NCI-H69 (cell line): ENCODE results near the gene SAPCD1.
"Not testable (repeated sequence)": the region's sequence is repeated elsewhere in the genome, so short reads cannot be mapped to it uniquely, and the experiment has no call there.

Experiments
- DNase-seq: peaks from one replicate; lab custom pipeline; 2025; lab: John Stamatoyannopoulos, UW

The SAPCD1 gene

GRCh38 chr6:31777667-31778050, 15.2 kb downstream of the SAPCD1 start:
- DNase-seq = no peak

DNA sequence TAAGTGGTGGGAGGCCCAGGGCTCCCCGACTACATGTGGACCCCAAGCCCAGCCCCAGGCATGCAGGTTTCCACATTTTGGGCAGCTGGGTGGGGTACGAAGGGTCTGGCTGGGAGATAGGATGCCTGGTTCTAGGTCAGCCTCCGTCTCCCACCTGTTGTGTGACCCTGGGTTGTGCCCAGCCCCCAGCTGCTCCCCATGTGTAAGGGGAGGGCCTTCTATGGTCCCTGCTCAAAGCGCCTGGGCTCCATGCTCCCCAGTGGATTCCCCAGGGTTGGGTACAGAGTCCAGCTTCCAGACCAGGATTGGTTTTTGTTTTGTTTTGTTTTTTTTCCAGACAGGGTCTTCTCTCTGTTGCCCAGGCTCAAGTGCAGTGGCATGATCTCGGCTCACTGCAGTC, 15.7 kb downstream of the SAPCD1 start:
- DNase-seq = no peak

DNA sequence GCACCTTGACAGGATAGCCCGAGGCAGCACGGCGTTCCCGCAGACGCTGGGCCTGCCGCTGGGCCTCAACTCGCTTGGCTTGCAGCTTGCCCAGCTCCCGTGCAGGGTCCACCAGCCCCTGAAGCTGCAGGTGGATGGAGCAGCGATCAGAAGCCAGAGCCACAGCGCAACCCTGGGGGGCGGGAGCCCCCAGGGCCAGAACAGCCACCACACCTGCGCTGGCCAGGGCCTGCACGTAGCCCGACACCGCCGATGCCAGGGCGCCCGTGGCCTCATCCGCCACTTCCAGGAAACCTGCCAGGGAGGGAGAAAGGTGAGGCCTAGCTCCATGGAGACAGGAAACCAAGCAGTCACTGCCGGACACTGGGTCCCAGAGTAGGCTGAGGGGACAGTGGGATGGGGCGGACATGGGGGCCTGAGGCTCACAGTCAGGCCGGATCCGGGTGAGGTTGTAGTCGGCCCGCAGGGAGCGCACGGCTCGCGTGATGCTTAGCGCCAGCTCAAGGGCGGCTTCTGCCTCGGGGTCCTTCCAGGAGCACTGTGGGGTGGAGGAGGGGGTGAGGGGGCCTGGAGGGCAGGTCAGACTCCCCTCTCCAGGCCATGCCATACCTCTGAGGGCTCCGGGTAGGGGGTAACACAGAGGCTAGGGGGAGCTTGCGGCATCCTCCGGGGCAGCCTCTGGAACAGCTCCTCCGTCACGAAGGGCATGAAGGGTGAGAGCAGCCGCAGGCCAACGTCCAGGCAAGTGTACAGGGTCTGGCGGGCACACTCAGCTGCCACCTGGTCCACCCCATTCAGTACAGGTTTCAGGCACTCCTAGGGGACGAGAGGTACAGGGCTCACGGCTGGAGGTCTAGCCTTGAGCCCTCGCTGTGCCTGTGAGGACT, 16.8 kb downstream of the SAPCD1 start:
- DNase-seq = no peak

- DNase-seq = no peak
Measured at GRCh38 chr6:31779908-31780307, 17.5 kb downstream of the SAPCD1 start.

GRCh38 chr6:31780507-31781243, 18.2 kb downstream of the SAPCD1 start:
- no peak for DNase-seq

GRCh38 chr6:31781244-31782125, 19.0 kb downstream of the SAPCD1 start:
- no peak for DNase-seq

GRCh38 chr6:31782126-31782855, 19.8 kb downstream of the SAPCD1 start:
- no peak for DNase-seq

DNA sequence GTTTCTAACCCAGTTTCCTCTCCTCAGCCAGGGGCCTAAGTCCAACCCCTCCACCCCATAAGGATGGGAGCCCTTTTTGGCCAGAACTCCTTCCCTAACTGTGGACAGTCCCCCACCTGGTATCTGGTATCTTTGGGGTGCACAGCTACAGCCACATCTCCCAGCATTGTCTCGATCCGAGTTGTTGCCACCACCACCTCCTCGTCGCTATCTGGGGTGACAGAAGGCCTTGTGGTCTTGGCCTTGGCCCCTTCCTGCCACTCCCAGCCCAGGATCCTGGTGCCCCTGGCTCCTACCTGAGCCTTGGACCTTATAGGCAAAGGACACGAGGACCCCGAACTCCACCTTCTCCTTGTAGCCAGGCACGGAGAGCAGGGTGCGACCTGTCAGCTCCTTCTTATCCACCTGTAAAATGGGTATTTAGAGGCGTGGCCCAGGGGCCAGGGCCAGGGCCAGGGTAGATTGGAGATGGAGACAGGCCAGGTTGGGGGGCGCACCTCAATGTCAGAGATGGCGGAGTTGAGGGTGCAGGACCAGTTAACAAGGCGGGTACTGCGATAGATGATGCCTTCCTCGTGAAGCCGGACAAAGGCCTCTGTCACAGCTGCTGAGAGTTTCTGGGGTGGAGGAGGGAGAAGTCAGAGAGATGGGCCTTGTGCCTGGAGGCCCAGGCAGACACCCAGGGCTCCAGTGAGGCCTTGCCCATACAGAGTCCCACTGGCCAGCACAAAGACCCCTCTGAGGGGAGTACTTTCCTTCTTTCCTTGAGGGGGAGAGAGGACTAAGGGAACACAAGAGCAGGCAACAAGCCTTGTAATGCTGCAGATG, 21.9 kb downstream of the SAPCD1 start:
- DNase-seq = no peak

- DNase-seq = no peak
Measured at GRCh38 chr6:31785475-31785874, 23.0 kb downstream of the SAPCD1 start.

GRCh38 chr6:31791324-31792089, 29.1 kb downstream of the SAPCD1 start:
- DNase-seq = peak; percentile 64

DNA sequence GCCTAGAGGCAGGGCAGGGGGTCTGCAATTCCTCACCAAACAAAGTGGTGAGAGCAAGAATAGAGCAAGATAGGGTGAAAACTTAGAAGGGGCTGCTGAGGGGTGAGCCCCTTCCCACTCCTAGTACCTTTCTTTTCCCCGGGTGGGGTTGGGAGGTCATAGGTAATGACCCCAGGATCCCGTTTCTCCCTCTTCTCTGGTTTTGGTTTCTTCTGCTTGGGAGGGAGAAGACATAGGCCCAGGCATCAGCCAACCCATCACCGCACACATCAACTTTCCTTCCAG, 29.6 kb downstream of the SAPCD1 start:
- DNase-seq = no peak

DNA sequence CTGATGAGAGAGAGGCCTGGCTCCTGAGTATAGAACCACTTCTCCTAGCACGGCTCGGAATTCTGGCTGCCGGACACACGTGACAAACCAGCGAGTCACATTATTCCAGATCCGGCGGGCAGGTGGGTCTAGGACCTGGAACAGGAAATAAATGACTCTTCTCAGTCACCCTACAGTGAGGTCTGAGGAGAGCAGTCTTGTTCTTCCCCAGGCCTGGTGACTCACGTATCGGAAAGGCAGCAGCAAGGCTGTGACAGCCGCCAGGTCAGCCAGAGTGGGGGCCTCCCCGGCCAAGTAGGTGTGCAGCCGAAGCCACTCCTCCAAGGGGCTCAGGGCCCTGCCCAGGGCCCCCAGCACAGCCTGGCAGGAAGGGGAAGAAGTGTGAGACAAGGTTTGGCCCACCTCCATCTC, 30.3 kb downstream of the SAPCD1 start:
- no peak for DNase-seq

DNA sequence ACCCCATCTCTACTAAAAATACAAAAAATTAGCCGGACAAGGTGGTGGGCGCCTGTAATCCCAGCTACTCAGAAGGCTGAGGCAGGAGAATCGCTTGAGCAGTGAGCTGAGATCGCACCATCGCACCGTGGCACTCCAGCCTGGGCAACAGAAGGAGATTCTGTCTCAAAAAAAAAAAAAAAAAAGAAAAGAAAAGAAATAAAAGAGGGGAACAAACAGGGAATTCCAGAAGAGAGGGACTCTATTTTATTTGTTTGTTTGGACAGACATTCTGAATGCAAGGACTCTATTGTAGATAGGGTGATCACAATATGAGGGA, 31.4 kb downstream of the SAPCD1 start:
- not testable (repeated sequence) for DNase-seq

- peak; percentile 64 for DNase-seq
Measured at GRCh38 chr6:31794294-31794865, 31.9 kb downstream of the SAPCD1 start.

- DNase-seq = peak; percentile 66
Measured at GRCh38 chr6:31794866-31795615, 32.6 kb downstream of the SAPCD1 start.

DNA sequence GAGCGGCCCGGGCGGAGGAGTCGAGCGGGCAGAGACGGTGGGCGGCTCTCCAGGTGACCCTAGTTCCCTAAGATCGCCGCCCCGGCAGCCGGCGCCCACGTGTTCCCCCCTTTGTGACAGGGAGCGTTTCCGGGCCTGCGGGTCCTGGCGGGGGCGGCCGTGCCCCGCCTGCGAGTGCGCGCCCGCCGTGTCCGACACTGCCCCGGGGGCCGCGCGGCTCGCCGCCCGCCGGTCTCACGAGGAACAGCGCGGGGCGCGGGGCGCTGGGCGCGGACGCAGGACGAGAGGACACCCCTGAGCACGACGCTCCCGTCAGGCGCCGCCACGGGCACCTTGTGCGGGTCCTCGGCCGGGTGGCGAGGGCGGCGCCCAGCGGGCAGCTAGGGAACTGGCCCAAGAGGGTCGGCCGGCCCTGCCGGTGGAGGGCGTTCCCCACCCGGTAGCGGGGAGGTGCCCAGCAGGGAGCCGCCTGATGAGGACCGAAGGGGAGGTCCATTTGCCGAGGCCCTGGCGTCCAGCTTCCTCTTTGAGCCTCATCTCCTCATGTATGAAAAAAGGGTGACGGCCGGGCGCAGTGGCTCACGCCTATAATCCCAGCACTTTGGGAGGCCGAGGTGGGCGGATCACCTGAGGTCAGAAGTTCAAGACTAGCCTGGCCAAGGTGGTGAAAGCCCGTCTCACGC, 33.3 kb downstream of the SAPCD1 start, which contains the start of gene VARS1:
Gene VARS1, minus strand, starts transcription at position 137 of the 683 bp plus-strand sequence. CDS start 535 bp downstream, outside the sequence.
- peak; percentile 96 for DNase-seq

DNA sequence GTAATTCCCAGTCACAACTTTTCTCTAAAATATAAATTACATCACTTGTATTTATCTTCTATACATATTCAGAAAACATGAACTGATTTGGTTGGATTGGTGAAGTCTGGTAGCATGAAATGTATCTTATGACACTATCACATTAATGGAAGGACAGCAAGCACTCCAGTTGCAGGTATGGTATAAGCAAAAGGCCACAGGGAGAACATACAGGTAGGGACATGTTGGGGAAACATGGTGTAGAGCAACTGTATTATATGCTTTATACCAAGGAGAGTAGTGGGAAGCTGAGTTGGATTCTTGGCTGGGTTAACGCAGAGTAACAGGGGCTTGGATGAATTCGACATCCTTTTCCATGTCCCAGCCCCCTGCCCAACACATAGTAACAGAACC, 34.5 kb downstream of the SAPCD1 start:
- no peak for DNase-seq

- no peak for DNase-seq
Measured at GRCh38 chr6:31797588-31797987, 35.1 kb downstream of the SAPCD1 start.
